HG02610 (cell line): ENCODE data around the gene DNAH14.

Source experiments
- ATAC-seq: cut with Tn5 transposase; IDR thresholded peaks from one replicate; pipeline ENCODE4 v1.9.1; 2021; ENCODE audit warnings: mild to moderate bottlenecking, moderate library complexity; ENCODE audit not compliant: unreplicated experiment

Gene DNAH14

GRCh38 chr1:225445639-225446594, 516.4 kb downstream of the DNAH14 start:
- ATAC-seq: no peak

GRCh38 chr1:225446595-225446960, 517.1 kb downstream of the DNAH14 start:
- ATAC-seq: no peak

- no peak for ATAC-seq
Observed at GRCh38 chr1:225446981-225447615, 517.6 kb downstream of the DNAH14 start.

GRCh38 chr1:225447650-225448089, 518.2 kb downstream of the DNAH14 start:
- no peak for ATAC-seq

GRCh38 chr1:225448146-225448805, 518.8 kb downstream of the DNAH14 start:
- no peak for ATAC-seq
